Stomach (tissue), 4 donors: Measurements from ENCODE around the gene MCC.

Experiments
- POLR2A ChIP-seq, 4 donors: fragments of 450-650 bp; IDR thresholded peaks; one replicate each; pipeline ENCODE4 v1.6.1; 2016; ENCODE audit warnings: antibody characterized with exemption in 4 of 4, control low read depth in 2 of 4, mild to moderate bottlenecking in 1 of 4, moderate library complexity in 1 of 4
- TF ChIP-seq, protein P1 (sequence below), 7 experiments: fragments of 450-650 bp in 4 of 7; fragments of 200-600 bp in 3 of 7; sonication (generic) in 3 of 7; IDR thresholded peaks; one replicate each; pipeline ENCODE4 v1.5.1; 2016 to 2019; ENCODE audit warnings: antibody characterized with exemption in 7 of 7, control low read depth in 2 of 7, mild to moderate bottlenecking in 1 of 7

DNA sequence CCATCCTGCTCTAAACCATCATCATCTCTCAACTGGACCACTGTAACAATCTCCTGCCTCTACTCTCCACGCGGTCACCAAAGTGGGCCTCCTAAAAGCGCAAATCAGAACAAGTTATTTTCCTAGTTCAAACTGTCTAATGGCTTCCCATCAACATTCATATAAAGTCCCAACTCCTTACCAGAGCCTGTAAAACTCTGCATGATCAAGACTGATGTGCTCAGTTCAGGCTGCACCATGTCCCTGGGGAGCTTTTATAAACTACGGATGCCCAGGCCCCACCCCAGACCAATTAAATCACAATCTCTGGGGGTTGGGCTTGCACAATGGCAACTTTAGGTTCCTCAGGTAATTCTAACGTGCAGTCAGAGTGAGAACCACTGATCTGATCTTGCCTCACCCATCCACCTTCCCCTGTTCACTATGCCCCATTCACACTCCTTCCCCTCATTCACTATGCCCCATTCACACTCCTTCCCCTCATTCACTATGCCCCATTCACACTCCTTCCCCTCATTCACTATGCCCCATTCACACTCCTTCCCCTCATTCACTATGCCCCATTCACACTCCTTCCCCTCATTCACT lies 382.5 kb downstream of the MCC start:
- TF ChIP-seq POLR2A (IDR thresholded peaks at IDR 0.05): no peak
- TF ChIP-seq, protein P1, sequence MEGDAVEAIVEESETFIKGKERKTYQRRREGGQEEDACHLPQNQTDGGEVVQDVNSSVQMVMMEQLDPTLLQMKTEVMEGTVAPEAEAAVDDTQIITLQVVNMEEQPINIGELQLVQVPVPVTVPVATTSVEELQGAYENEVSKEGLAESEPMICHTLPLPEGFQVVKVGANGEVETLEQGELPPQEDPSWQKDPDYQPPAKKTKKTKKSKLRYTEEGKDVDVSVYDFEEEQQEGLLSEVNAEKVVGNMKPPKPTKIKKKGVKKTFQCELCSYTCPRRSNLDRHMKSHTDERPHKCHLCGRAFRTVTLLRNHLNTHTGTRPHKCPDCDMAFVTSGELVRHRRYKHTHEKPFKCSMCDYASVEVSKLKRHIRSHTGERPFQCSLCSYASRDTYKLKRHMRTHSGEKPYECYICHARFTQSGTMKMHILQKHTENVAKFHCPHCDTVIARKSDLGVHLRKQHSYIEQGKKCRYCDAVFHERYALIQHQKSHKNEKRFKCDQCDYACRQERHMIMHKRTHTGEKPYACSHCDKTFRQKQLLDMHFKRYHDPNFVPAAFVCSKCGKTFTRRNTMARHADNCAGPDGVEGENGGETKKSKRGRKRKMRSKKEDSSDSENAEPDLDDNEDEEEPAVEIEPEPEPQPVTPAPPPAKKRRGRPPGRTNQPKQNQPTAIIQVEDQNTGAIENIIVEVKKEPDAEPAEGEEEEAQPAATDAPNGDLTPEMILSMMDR (IDR thresholded peaks at IDR 0.05): no peak
